Activated CD4-positive, alpha-beta T cell treated with anti-CD3 and anti-CD28 coated beads, Interleukin-2, amount 50 U/mL, for 1 hour (primary cell): ENCODE results near the gene PCDHGA1.
"Not testable (repeated sequence)": the region's sequence is repeated elsewhere in the genome, so short reads cannot be mapped to it uniquely, and the experiment has no call there.

Source experiments
- DNase-seq: peaks from one replicate; pipeline ENCODE4 v3.0.0-alpha.2; 2020

The PCDHGA1 gene

GRCh38 chr5:141383345-141383744, 53.0 kb downstream of the PCDHGA1 start:
- DNase-seq = no peak

- no peak for DNase-seq
These were observed 54.4 kb downstream of the PCDHGA1 start for GRCh38 chr5:141384471-141385267.

DNA sequence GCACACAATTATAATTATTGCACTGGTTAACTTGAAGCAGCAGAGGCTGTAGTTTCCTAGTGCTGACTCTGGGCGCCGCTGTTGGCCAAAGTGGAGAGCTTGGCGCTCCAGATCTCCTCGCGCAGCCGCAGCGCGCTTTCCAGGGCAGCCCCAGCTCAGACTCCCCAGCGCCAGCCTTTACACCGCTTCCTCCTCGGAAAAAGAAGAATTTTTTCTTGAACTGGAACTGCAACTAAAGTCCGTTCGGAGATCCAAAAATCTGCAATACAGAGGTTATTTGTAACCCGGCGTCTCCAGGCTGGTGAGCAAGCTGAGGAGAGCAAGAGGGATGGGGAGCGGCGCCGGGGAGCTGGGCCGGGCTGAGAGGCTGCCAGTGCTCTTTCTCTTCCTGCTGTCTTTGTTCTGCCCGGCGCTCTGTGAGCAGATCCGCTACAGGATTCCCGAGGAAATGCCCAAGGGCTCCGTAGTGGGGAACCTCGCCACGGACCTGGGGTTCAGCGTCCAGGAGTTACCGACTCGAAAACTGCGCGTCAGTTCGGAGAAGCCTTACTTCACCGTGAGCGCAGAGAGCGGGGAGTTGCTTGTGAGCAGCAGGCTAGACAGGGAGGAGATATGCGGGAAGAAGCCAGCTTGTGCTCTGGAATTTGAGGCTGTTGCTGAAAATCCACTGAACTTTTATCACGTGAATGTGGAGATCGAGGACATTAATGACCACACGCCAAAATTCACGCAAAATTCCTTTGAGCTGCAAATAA, 57.4 kb downstream of the PCDHGA1 start, which contains the start of gene PCDHGB4:
TSS of gene PCDHGB4 (plus strand) at position 142 of the 755 bp plus-strand sequence. CDS start at position 329, 187 bp downstream.
- DNase-seq = not testable (repeated sequence)

DNA sequence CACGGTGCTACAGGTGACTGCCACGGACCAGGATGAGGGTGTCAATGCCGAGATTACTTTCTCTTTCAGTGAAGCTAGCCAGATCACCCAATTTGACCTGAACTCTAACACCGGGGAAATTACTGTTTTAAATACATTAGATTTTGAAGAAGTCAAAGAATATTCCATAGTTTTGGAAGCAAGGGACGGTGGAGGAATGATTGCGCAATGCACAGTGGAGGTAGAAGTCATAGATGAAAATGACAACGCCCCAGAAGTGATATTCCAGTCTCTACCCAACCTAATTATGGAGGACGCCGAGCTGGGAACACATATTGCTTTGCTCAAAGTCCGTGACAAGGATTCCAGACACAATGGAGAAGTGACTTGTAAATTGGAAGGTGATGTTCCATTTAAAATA, 58.3 kb downstream of the PCDHGA1 start:
- DNase-seq = no peak

DNA sequence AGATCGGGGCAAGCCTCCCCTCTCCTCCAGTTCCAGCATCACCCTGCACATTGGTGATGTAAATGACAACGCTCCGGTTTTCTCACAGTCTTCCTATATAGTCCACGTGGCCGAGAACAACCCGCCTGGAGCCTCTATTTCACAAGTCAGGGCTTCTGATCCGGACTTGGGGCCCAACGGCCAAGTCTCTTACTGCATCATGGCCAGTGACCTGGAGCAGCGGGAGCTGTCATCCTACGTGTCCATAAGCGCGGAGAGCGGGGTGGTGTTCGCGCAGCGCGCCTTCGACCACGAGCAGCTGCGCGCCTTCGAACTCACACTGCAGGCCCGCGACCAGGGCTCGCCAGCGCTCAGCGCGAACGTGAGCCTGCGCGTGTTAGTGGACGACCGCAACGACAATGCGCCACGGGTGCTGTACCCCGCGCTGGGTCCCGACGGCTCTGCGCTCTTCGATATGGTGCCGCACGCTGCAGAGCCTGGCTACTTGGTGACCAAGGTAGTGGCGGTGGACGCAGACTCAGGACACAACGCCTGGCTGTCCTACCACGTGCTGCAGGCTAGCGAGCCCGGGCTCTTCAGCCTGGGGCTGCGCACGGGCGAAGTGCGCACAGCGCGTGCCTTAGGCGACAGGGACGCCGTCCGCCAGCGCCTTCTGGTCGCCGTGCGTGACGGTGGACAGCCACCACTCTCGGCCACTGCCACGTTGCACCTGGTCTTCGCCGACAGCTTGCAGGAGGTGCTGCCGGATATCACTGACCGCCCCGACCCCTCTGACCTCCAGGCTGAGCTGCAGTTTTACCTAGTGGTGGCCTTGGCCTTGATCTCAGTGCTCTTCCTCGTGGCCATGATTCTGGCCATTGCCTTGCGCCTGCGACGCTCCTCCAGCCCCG, 59.1 kb downstream of the PCDHGA1 start:
- DNase-seq = no peak

DNA sequence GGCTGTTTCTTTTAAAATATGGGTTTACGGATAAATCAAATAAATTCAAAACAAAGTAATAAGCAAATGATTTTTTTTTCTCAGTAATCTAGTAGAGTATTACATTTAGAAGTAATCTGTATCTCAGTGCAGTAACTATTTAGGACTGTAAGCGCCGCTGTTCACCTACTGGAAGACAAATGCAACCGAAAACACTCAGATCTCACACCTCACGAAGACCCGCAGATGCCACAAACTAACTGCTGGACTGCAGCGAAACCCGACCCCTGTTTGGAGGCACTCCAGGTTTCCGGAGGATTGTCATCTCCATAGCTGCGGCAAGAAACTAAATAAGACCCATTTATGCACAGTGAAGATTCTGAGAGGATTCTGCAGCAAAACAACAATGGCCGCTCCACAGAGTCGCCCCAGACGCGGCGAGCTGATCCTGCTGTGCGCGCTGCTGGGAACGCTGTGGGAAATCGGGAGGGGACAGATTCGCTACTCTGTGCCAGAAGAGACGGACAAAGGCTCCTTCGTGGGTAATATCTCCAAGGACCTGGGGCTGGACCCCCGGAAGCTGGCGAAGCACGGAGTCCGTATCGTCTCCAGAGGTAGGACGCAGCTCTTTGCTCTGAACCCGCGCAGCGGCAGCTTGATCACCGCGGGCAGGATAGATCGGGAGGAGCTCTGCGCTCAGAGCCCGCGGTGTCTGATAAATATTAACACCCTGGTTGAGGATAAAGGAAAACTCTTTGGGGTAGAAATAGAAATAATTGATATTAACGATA, 62.3 kb downstream of the PCDHGA1 start, which contains the start of gene PCDHGA8:
TSS of gene PCDHGA8 (plus strand) at position 205 of the 770 bp plus-strand sequence. CDS start at position 386, 181 bp downstream.
- no peak for DNase-seq

GRCh38 chr5:141393267-141393666, 63.0 kb downstream of the PCDHGA1 start:
- DNase-seq = no peak

GRCh38 chr5:141394401-141395187, 64.3 kb downstream of the PCDHGA1 start:
- not testable (repeated sequence) for DNase-seq

- DNase-seq = peak; percentile 25
These were observed 67.6 kb downstream of the PCDHGA1 start, which contains the start of gene PCDHGB5 for GRCh38 chr5:141397756-141398551. Gene PCDHGB5 (plus strand): TSS chr5:141397947. CDS start chr5:141398128, 181 bp downstream.

GRCh38 chr5:141398608-141399007, 68.3 kb downstream of the PCDHGA1 start:
- DNase-seq = no peak

DNA sequence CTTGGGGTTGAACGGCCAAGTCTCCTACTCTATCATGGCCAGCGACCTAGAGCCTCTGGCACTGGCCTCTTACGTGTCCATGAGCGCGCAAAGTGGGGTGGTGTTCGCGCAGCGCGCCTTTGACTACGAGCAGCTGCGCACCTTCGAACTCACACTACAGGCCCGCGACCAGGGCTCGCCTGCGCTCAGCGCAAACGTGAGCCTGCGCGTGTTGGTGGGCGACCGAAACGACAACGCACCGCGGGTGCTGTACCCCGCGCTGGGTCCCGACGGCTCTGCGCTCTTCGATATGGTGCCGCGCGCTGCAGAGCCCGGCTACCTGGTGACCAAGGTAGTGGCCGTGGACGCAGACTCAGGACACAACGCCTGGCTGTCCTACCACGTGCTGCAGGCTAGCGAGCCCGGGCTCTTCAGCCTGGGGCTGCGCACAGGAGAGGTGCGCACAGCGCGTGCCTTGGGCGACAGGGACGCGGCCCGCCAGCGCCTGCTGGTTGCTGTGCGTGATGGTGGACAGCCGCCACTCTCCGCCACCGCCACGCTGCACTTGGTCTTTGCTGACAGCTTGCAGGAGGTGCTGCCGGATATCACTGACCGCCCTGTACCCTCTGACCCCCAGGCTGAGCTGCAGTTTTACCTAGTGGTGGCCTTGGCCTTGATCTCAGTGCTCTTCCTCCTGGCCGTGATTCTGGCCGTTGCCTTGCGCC, 69.4 kb downstream of the PCDHGA1 start:
- no peak for DNase-seq

DNA sequence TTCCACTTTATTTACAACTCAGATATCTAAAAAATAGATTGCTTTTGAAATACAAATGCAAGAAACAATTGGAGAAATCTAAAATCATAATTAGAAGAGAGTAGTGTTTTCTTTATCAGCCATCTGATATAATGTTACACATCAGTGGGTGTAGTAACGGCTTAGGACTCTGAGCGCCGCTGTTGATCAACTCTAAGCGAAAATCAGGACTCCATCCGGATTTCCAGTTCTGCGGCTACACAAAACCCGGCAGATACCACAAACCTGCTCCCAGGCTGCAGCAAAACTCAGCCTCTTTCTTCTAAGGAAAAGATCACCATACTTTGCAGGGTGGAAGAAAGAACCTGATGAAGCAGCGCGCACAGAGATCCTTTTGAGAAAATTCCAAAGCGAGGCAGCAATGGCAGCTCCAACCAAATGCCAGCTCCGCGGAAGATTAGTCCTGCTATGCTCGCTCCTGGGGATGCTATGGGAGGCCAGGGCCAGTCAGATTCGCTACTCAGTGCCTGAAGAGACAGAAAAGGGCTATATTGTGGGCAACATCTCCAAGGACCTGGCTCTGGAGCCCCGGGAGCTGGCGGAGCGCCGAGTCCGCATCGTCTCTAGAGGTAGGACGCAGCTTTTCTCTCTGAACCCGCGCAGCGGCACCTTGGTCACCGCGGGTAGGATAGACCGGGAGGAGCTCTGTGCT, 72.4 kb downstream of the PCDHGA1 start, which contains the start of gene PCDHGA9:
TSS of gene PCDHGA9 (plus strand) at position 226 of the 691 bp plus-strand sequence. CDS start at position 401, 175 bp downstream.
- no peak for DNase-seq

GRCh38 chr5:141403387-141403786, 73.1 kb downstream of the PCDHGA1 start:
- no peak for DNase-seq

GRCh38 chr5:141407790-141408505, 77.6 kb downstream of the PCDHGA1 start, which contains the start of gene PCDHGB6:
Gene PCDHGB6 (plus strand): TSS chr5:141408021. CDS start chr5:141408203, 182 bp downstream.
- peak; percentile 25 for DNase-seq

- DNase-seq = no peak
These were observed 79.4 kb downstream of the PCDHGA1 start for GRCh38 chr5:141409598-141410306.

GRCh38 chr5:141411575-141411974, 81.3 kb downstream of the PCDHGA1 start:
- DNase-seq = no peak
